Thoracic aorta (tissue), 2 donors: ENCODE results near the gene DYNC1H1. TPM values are rescaled to one million over a fixed set of nuclear protein-coding genes. Genes with fewer than 3 reads are reported as not detected.

ENCODE experiments used
- ATAC-seq: fragments of 150-250 bp; one replicate; pipeline ENCODE4 v1.8.0; 2017; ENCODE audit warnings: low read depth; ENCODE audit not compliant: insufficient number of reproducible peaks, low FRiP score
- DNase-seq: peaks from one replicate; pipeline ENCODE4 v3.0.0-alpha.2; 2020; ENCODE audit warnings: low spot score
- H3K27ac ChIP-seq, 2 donors: fragments of 200-600 bp; sonication (generic); 1 replicate in 1 of 2; 2 replicates in 1 of 2; pipeline ENCODE4 v1.5.1; 2016; ENCODE audit warnings: mild to moderate bottlenecking in 2 of 2, moderate library complexity in 2 of 2
- H3K27me3 ChIP-seq: fragments of 200-600 bp; sonication (generic); replicated peaks from 2 replicates; pipeline ENCODE4 v1.6.0; 2016; ENCODE audit warnings: mild to moderate bottlenecking; ENCODE audit not compliant: insufficient read depth
- H3K36me3 ChIP-seq: fragments of 200-600 bp; sonication (generic); one replicate; pipeline ENCODE4 v1.5.1; 2016
- H3K4me1 ChIP-seq, 2 donors: fragments of 200-600 bp; sonication (generic); 1 replicate in 1 of 2; 2 replicates in 1 of 2; pipeline versions ENCODE4 v1.5.1 to v1.6.0; 2016; ENCODE audit warnings: low read depth in 2 of 2, mild to moderate bottlenecking in 1 of 2; ENCODE audit not compliant: control insufficient read depth in 1 of 2
- H3K4me3 ChIP-seq: fragments of 200-600 bp; sonication (generic); 2 replicates; pipeline ENCODE4 v1.5.1; 2016; ENCODE audit warnings: mild to moderate bottlenecking
- H3K9me3 ChIP-seq: fragments of 200-600 bp; sonication (generic); 2 replicates; pipeline ENCODE4 v1.5.1; 2016
- CTCF ChIP-seq: fragments of 200-600 bp; sonication (generic); IDR thresholded peaks from one replicate; pipeline ENCODE4 v1.5.1; 2019; ENCODE audit warnings: antibody characterized with exemption
- total RNA-seq, 2 donors: library from RNA; depleted of rRNA; stranded (reverse); fragments of >200 nt; gene quantifications; one replicate each; pipeline versions ENCODE4 v1.1.0 to v1.2.3, GENCODE V29; 2016

Gene DYNC1H1
- total RNA-seq, 2 donors from 2014 or later: 517 to 555 TPM

- peak overlapping the region; percentile 98 to 99 for H3K27ac ChIP-seq
- peaks cover 46% of the 10 kb centered on the region for H3K36me3 ChIP-seq
- H3K9me3 ChIP-seq: no peaks in the 10 kb centered on the region
- H3K27me3 ChIP-seq: no peaks in the 10 kb centered on the region
- TF ChIP-seq CTCF: no peak
- ATAC-seq (peak; percentile 40), DNase-seq (no peak)
- H3K4me1 ChIP-seq: peaks cover 35 to 49% of the 10 kb centered on the region in 2 donors
- H3K4me3 ChIP-seq: peak overlapping the region; percentile 95
Observed at GRCh38 chr14:102085948-102086708, 121.8 kb downstream of the DYNC1H1 start.

- peak; percentile 15 for ATAC-seq
- peaks cover 35 to 49% of the 10 kb centered on the region in 2 donors for H3K4me1 ChIP-seq
Observed at GRCh38 chr14:102086709-102086971, 122.3 kb downstream of the DYNC1H1 start.

GRCh38 chr14:102086972-102087761 lies 122.8 kb downstream of the DYNC1H1 start, which contains the start of gene HSP90AA1:
Gene HSP90AA1 (minus strand): TSS chr14:102087044. CDS start chr14:102086378, 666 bp downstream.
- peak within 1 kb of the TSS; percentile 95 for H3K4me3 ChIP-seq
- peaks cover 36% of the 10 kb centered on the region for H3K36me3 ChIP-seq
- DNase-seq: peak; percentile 78
- no peaks in the 10 kb centered on the region for H3K27me3 ChIP-seq
- no peak for TF ChIP-seq CTCF
- peak; percentile 88 for ATAC-seq
- peak within 1 kb of the TSS; percentile 98 to 99 for H3K27ac ChIP-seq
- peaks cover 35 to 44% of the 10 kb centered on the region in 2 donors for H3K4me1 ChIP-seq
- no peaks in the 10 kb centered on the region for H3K9me3 ChIP-seq

More at GRCh38 chr14:102086709-102086971, 122.3 kb downstream of the DYNC1H1 start:
- peak overlapping the region; percentile 95 for H3K4me3 ChIP-seq
- no peaks in the 10 kb centered on the region for H3K9me3 ChIP-seq
- DNase-seq: no peak
- H3K36me3 ChIP-seq: peaks cover 41% of the 10 kb centered on the region
- H3K27ac ChIP-seq: peak overlapping the region; percentile 98 to 99
- H3K27me3 ChIP-seq: no peaks in the 10 kb centered on the region
- no peak for TF ChIP-seq CTCF

GRCh38 chr14:102087762-102088011 lies 123.3 kb downstream of the DYNC1H1 start:
- DNase-seq: no peak
- H3K36me3 ChIP-seq: peaks cover 30% of the 10 kb centered on the region
- no peaks in the 10 kb centered on the region for H3K9me3 ChIP-seq
- no peak for TF ChIP-seq CTCF
- H3K4me1 ChIP-seq: peaks cover 35 to 39% of the 10 kb centered on the region in 2 donors
- no peaks in the 10 kb centered on the region for H3K27me3 ChIP-seq
- H3K4me3 ChIP-seq: peak overlapping the region; percentile 95
- no peak for ATAC-seq
- H3K27ac ChIP-seq: peak overlapping the region; percentile 98

- Histone ChIP-seq H3K27me3 (no peaks in the 10 kb centered on the region), H3K9me3 (no peaks in the 10 kb centered on the region), H3K4me3 (peak overlapping the region; percentile 95), H3K36me3 (peaks cover 25% of the 10 kb centered on the region), H3K27ac (peak overlapping the region in 1 of 2 donors; percentile 98), H3K4me1 (peaks cover 34% of the 10 kb centered on the region in 2 donors)
- DNase-seq (no peak), ATAC-seq (no peak)
- TF ChIP-seq CTCF: no peak
Observed at GRCh38 chr14:102088012-102088792, 123.8 kb downstream of the DYNC1H1 start.
